Measurements from ENCODE around the gene ATP6AP1.
"Not testable (repeated sequence)": the region's sequence is repeated elsewhere in the genome, so short reads cannot be mapped to it uniquely, and the experiment has no call there.

The ATP6AP1 gene, protein sequence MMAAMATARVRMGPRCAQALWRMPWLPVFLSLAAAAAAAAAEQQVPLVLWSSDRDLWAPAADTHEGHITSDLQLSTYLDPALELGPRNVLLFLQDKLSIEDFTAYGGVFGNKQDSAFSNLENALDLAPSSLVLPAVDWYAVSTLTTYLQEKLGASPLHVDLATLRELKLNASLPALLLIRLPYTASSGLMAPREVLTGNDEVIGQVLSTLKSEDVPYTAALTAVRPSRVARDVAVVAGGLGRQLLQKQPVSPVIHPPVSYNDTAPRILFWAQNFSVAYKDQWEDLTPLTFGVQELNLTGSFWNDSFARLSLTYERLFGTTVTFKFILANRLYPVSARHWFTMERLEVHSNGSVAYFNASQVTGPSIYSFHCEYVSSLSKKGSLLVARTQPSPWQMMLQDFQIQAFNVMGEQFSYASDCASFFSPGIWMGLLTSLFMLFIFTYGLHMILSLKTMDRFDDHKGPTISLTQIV

DNA sequence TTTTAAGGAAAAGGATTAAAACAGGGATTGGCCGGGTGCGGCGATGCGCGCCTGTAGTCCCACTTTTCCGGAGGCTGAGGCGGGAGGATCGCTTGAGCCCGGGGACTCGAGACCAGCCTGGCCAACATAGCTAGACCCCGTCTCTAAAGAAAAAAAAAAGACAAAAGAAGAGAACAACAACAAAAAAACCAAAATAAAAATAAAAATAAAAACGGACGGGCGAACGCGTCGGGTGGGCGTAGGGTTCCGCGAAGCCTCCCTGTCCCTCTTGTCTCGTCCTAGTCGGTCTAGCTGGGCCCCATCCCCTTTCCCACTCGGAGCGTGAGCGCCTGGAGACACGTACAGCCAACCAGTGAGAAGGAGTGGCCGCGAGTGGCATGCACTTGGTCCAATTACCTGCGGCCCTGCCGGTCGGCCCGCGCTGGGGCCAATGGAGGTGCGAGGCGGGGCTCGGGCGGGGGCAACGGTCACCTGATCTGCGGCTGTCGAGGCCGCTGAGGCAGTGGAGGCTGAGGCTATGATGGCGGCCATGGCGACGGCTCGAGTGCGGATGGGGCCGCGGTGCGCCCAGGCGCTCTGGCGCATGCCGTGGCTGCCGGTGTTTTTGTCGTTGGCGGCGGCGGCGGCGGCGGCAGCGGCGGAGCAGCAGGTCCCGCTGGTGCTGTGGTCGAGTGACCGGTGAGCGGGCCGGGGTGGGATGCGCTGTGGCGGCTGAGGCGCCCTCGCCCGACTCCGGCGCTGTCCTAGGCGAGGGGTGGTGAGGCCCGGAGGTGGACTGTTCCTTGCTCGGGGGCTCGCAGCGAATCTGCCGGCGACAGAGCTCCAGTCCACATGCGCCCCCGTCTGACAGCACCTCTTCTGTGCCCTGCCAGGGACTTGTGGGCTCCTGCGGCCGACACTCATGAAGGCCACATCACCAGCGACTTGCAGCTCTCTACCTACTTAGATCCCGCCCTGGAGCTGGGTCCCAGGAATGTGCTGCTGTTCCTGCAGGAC lies at the start of gene ATP6AP1:
Gene ATP6AP1, plus strand, starts transcription at position 502 of the 996 bp plus-strand sequence. Its CDS starts 16 bp downstream, at position 518.
- DNase-seq, result peak; percentile 68

GRCh38 chrX:154378799-154379568 lies 49.5 kb upstream of the ATP6AP1 start, which contains the start of gene EMD:
EMD (plus strand) TSS chrX:154379295; CDS start chrX:154379485, 190 bp downstream.
- DNase-seq, result peak; percentile 96

DNA sequence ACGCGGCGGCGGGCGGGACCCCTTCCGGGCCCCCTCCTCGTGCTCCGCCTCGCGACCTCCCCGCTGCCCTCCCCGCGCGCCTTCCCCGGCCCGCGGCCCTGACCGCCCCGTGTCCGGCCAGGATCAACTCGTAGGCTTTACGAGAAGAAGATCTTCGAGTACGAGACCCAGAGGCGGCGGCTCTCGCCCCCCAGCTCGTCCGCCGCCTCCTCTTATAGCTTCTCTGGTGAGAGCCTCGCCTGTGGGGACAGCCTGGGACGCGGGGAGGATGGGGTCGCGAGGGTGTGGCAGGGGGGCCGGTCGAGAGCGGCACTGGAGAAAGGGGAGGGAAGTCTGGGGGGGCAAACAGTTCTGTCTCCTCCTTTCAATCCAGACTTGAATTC lies 48.9 kb upstream of the ATP6AP1 start:
- DNase-seq, result no peak

- DNase-seq, result no peak
Observed at GRCh38 chrX:154380153-154380552, 48.3 kb upstream of the ATP6AP1 start.

- no peak for DNase-seq
Observed at GRCh38 chrX:154380787-154381186, 47.7 kb upstream of the ATP6AP1 start.

DNA sequence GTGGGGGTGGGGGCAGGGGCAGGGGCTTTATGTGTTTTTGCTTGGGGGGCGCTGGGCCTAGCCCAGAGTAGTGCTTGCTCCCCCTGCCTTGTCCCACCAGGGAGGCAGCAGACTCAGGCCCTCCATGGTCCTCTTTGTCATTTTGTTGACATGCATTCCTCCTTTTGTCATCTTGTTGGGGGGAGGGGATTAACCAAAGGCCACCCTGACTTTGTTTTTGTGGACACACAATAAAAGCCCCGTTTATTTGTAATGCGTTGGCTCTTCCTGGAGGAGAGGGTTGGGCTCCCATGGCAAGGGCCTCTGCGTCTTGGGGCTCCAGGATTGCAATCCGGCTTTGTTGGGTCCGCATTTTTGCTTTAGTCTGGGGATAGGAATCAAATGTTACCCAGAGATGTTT lies 47.2 kb upstream of the ATP6AP1 start:
- no peak for DNase-seq

DNA sequence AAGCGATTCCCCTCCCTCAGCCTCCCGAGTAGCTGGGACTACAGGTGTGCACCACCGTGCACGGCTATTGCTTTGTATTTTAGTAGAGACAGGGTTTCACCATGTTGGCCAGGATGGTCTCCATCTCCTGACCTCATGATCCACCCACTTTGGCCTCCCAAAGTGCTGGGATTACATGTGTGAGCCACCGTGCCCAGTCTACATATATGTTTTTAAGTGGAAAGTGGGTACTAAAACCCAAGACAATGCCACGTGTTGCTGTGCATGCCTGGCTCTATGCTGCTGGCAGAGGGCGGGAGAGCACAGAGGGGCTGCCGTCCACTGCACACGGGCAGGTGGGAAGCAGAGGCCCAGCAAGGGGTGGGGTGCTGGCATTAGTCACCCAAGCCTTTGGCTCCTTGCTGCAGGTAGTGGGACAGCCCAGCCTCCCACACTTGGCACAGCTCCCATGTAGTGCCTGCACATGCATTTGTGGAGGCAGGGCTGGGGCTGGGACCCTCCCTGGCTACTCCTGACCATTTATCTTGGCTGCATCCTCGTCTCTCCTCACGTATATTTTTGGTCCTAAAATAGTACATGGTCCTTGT lies 45.9 kb upstream of the ATP6AP1 start:
- no peak for DNase-seq

- no peak for DNase-seq
Observed at GRCh38 chrX:154383359-154384283, 44.9 kb upstream of the ATP6AP1 start.

GRCh38 chrX:154384284-154384892 lies 44.1 kb upstream of the ATP6AP1 start:
- no peak for DNase-seq

DNA sequence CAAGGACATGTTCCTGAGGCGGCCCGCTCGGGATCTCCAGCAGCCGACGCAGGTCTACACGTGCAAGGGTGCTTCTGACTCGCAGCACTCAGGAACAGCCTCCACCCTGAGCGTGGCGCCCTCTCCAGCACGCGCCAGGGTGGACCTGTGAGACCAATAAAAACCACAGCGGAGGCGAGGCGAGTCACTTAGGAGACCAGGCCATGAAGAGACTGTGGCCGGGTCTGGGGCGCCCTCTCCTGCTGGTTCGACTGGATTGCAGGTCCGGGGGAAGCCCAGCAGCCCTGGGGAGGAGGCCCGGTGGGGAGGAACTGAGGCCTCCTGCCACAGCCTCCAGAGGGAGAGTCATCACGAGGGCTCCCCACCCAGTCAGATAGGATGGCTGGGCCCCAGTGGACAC lies 40.4 kb upstream of the ATP6AP1 start:
- not testable (repeated sequence) for DNase-seq

DNA sequence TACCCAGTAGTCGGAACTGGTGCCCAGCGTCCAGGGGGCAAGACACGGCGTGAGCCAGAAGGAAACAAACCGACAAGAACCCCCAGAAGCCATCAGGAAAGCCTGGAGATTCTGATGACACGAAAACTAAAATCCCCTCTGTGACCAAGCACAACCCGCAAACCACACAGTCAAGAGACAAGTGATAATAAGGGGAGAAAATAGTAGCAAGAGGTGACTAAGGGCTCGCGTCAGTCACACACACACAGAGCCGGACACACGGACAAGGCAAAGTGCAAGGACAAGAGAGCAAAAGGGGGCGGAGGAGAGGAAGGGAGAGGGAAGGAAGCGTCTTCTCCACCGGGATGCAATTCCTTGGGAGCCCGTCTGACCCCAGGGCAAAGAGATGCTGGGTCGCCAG lies 39.8 kb upstream of the ATP6AP1 start:
- not testable (repeated sequence) for DNase-seq

DNA sequence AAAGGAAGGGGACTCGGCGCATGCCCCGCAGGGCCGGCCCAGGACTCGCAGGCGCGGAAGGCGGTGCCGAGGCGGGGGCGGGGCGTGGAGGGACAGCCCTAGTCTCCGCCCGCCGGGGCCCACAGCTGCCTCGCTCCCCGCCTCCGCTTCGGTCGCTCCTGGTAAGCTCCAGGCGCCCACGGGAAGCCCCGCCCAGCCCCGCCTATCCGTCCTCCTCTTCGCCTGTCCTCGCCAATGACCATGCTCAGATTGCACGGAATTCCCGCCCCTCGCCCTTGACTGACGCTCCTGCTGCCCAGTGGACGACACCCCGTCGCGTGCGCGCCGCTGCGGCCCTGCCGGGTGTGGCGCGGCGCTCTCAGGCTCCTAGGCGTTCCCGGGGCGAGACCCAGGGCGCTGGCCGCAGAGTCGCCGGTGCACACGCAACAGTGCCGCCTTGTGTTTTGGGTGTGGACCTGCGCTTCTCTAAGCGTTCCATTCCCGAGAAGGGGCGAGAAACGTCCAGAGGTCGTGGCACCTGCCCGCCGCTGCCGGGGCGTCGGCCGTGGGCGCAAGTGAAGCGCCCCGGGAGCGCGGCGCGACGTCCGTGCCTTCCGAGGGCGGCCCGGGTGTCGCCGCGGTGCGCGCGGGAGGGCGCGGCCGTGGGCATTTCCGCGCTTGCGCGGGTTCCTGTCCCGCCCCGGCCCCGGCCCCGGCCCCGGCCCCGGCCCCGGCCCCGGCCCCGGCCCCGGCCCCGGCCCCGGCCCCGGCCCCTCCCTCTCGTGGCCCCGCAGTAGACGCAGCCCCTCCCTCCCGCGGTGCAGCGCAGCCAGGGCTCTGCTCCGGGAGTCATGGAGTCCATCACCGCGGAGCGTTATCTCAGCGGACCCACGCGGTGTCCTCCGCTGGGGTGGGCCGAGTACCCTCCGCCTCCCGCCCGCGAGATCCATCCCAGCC lies 38.4 kb upstream of the ATP6AP1 start:
- not testable (repeated sequence) for DNase-seq

DNA sequence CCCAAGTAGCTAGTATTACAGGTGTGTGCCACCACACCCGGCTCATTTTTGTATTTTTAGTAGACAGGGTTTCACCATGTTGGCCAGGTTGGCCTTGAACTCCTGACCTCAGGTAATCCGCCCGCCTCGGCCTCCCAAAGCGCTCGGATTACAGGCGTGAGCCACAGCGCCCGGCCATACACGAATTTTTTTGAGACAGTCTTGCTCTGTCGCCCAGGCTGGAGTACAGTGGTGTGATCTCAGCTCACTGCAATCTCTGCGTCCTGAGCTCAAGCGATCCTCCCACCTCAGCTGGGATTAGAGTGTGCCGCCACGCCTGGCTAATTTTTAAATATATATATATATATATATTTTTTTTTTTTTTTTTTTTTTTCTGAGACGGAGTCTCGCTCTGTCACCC lies 32.1 kb upstream of the ATP6AP1 start:
- DNase-seq, result not testable (repeated sequence)

DNA sequence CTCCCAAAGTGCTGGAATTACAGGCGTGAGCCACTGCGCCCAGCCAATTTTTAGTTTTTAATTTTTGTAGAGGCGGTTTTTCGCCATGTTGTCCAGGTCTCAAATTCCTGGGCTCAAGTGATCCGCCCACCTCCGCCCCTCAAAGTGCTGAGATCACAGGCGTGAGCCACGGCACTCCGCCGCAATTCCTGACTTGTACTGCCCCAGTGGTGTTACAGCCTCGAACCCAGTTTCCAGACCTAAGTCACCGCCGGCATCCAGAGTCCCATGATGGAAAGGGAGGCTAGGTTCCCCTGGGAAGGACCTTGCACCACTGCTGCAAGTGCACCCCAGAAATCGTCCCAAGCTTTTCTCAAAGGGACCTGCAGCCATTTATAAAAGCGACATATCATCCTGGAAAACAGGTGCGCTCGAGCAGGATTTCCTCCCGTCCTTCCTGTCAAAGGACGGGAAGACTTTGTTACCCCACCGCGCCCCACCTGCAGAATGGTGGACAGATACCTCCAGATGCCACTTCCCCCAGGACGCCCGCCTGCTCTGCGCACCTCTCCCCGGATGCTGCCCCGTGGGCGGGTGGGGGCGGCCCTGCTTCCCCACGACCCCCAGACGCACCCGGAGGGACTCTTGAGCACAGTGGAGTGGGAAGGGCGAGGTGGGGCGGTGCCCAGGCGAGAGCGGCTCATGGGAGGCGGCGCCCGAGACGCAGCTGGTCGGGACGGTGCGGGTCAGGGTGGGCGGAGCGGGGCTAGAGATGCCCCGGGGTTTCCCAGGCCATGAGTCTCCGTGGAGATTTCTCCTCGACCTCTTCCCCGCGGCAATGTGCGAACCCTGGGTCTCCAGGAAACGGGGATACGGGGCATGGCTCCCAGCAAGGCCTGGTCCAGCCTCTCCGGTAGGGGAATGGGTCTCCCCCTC lies 31.2 kb upstream of the ATP6AP1 start:
- no peak for DNase-seq

DNA sequence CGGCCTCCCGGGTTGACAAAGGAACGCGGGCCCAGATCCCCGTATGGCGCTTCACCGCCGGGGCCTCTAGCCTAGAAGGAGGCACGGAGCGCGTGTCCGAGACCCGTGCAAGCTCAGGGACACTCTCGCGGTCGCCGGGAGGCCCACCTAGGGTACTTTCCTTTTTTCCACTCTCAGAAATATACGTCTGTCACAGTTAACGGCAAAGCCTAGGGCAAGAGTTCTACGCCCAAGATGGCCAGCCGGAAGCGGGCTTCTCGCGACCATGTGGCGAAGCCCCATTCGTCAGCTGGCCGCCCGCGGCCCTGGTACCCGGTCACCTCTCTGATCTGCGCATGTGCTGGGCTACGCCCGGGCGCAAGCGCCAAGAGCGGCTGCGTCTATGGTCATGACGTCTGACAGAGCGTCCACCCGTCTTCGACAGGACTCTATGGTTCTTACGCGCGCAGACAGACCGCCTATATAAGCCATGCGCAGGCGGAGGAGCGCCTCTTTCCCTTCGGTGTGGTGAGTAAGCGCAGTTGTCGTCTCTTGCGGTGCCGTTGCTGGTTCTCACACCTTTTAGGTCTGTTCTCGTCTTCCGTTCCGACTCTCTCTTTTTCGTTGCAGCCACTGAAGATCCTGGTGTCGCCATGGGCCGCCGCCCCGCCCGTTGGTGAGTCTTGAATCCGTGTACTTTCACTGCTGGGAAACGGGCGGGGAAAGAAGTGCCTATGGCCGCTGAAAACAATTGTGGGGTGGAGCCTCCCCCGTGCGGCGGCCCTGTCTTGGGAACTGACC lies 30.4 kb upstream of the ATP6AP1 start, which contains the start of gene RPL10:
Gene RPL10, plus strand, starts transcription at position 490 of the 780 bp plus-strand sequence. Its CDS starts 143 bp downstream, at position 633.
- DNase-seq, result peak; percentile 86

- DNase-seq, result no peak
Observed at GRCh38 chrX:154398668-154399526, 29.6 kb upstream of the ATP6AP1 start.
